HepG2 (cell line): ENCODE results near the gene ARL6IP4. TPM values are rescaled to one million over a fixed set of nuclear protein-coding genes. Genes with fewer than 3 reads are reported as not detected.

Experiments
- ARID2 ChIP-seq: sonication (generic); formaldehyde crosslinking; IDR thresholded peaks from 2 replicates; pipeline ENCODE4 v1.8.1; 2022; ENCODE audit warnings: mild to moderate bottlenecking, missing genetic modification reagents, borderline replicate concordance
- ARID4A ChIP-seq: sonication (generic); formaldehyde crosslinking; IDR thresholded peaks from 2 replicates; pipeline ENCODE4 v1.5.0; 2020; ENCODE audit warnings: mild to moderate bottlenecking, missing genetic modification reagents, borderline replicate concordance
- BRF2 ChIP-seq: sonication (generic); formaldehyde crosslinking; IDR thresholded peaks from 2 replicates; pipeline ENCODE4 v1.8.1; 2022; ENCODE audit warnings: mild to moderate bottlenecking, missing genetic modification reagents
- HMG20B ChIP-seq: conservative IDR thresholded peaks from 2 replicates; pipeline ENCODE4 v1.6.1; 2016; ENCODE audit warnings: missing genetic modification reagents, missing compliant biosample characterization
- HNF1A ChIP-seq, 2 experiments: sonication (generic) in 1 of 2; formaldehyde crosslinking in 1 of 2; IDR thresholded peaks; 2 replicates each; pipeline versions ENCODE4 v1.4.0 to v1.6.1; 2016 to 2020; ENCODE audit warnings: borderline replicate concordance in 1 of 2, low read depth in 1 of 2, mild to moderate bottlenecking in 1 of 2, missing genetic modification reagents in 1 of 2
- HNRNPH1 ChIP-seq: fragments of 200-400 bp; formaldehyde crosslinking; optimal IDR thresholded peaks from 2 replicates; pipeline ENCODE3; 2017; ENCODE audit warnings: mild to moderate bottlenecking, low read depth, low read length
- ISX ChIP-seq: sonication (generic); formaldehyde crosslinking; conservative IDR thresholded peaks from 2 replicates; pipeline ENCODE4 v1.5.0; 2020; ENCODE audit warnings: missing genetic modification reagents
- PHF8 ChIP-seq: sonication (generic); formaldehyde crosslinking; IDR thresholded peaks from 2 replicates; pipeline ENCODE4 v1.5.0; 2020; ENCODE audit warnings: missing genetic modification reagents
- POLR2A ChIP-seq, 2 experiments: IDR thresholded peaks; 2 replicates each; pipeline ENCODE4 v1.6.1; 2011; ENCODE audit warnings: low read depth in 2 of 2, low read length in 2 of 2, mild to moderate bottlenecking in 1 of 2, moderate library complexity in 1 of 2; ENCODE audit not compliant: insufficient read depth in 1 of 2
- POLR2G ChIP-seq: fragments of 200-400 bp; formaldehyde crosslinking; IDR thresholded peaks from 2 replicates; pipeline ENCODE4 v1.6.1; 2018; ENCODE audit warnings: mild to moderate bottlenecking, low read depth, low read length, moderate library complexity
- SKIL ChIP-seq: sonication (generic); formaldehyde crosslinking; IDR thresholded peaks from 2 replicates; pipeline ENCODE4 v1.8.0; 2022; ENCODE audit warnings: missing genetic modification reagents, mild to moderate bottlenecking, moderate library complexity, borderline replicate concordance
- ZNF232 ChIP-seq: sonication (generic); formaldehyde crosslinking; IDR thresholded peaks from 2 replicates; pipeline ENCODE4 v1.4.0; 2020; ENCODE audit warnings: missing genetic modification reagents, borderline replicate concordance
- ZNF331 ChIP-seq: sonication (generic); formaldehyde crosslinking; IDR thresholded peaks from 2 replicates; pipeline ENCODE4 v1.4.0; 2020; ENCODE audit warnings: missing genetic modification reagents
- ZNF589 ChIP-seq: sonication (generic); formaldehyde crosslinking; conservative IDR thresholded peaks from 2 replicates; pipeline ENCODE4 v1.8.0; 2022; ENCODE audit warnings: mild to moderate bottlenecking, moderate library complexity, missing genetic modification reagents
- ZNF775 ChIP-seq: sonication (generic); formaldehyde crosslinking; IDR thresholded peaks from 2 replicates; pipeline ENCODE4 v1.4.0; 2020; ENCODE audit warnings: missing genetic modification reagents, mild to moderate bottlenecking, moderate library complexity, borderline replicate concordance
- ZNF776 ChIP-seq: sonication (generic); formaldehyde crosslinking; IDR thresholded peaks from 2 replicates; pipeline ENCODE4 v1.4.0; 2020; ENCODE audit warnings: mild to moderate bottlenecking, missing genetic modification reagents
- polyA plus RNA-seq, 8 experiments: library from polyadenylated mRNA; depleted of rRNA in 3 of 8; stranded (reverse) in 7 of 8; unstranded in 1 of 8; fragments of >200 nt; fragmentation: Illumina TruSeq in 4 of 8; extraction: Trizol in 4 of 8; gene quantifications; 2 replicates each; pipeline versions ENCODE4 v1.2.1 to v1.2.3, GENCODE V29; 2011 to 2016; ENCODE audit warnings: low read depth in 4 of 8, missing spikeins in 1 of 8, mixed read lengths in 1 of 8; ENCODE audit not compliant: insufficient read depth in 1 of 8
- total RNA-seq, 5 experiments: library from RNA; depleted of rRNA; stranded (reverse); fragments of >200 nt; fragmentation: Illumina TruSeq; extraction: Trizol; gene quantifications; 2 replicates each; pipeline ENCODE4 v1.2.3, GENCODE V29; 2016; ENCODE audit warnings: low read depth in 1 of 5

ARL6IP4 gene
- total and polyA plus RNA-seq, 2 of the 13 experiments (the other 11 are each of a cell fraction or from before 2014, with no cell fraction given), result 155 to 220 TPM

- TF ChIP-seq BRF2 (no peak), HNRNPH1 (no peak), ZNF589 (CRISPR knock-in tag) (peak; percentile 85; the same call in 1 of the 2 replicates), ZNF232 (0 out of 2 replicates have a peak, but pooled peaks have one; percentile 5), HNF1A (IDR thresholded peaks at IDR 0.05; ENCODE audit: low read depth) (no peak), HNF1A (CRISPR knock-in tag; IDR thresholded peaks at IDR 0.05; ENCODE audit: borderline replicate concordance) (no peak), ARID4A (CRISPR knock-in tag) (peak; percentile 55), ZNF331 (no peak), POLR2A (IDR thresholded peaks at IDR 0.05; ENCODE audit: insufficient read depth in 1 of 2, low read depth in 2 of 2, low read length in 2 of 2) (peak in 1 of 2 experiments; percentile 75; a peak in 2 of 4 replicates), SKIL (no peak), PHF8 (CRISPR knock-in tag) (peak; percentile 63), POLR2G (peak; percentile 73), ZNF776 (CRISPR knock-in tag) (peak; percentile 69), ARID2 (CRISPR knock-in tag) (0 out of 2 replicates have a peak, but pooled peaks have one; percentile 19), ZNF775 (CRISPR knock-in tag) (no peak), HMG20B (CRISPR knock-in tag) (no peak), ISX (no peak)
Observed at GRCh38 chr12:122974892-122975789, 5.3 kb upstream of the ARL6IP4 start, which contains the start of gene OGFOD2 (continued).
